ENCODE data around the gene RALA. TPM values are rescaled to one million over a fixed set of nuclear protein-coding genes. Genes with fewer than 3 reads are reported as not detected.

Gene RALA
- total RNA-seq, 2 donors from 2014 or later: 38.4 to 47.1 TPM

DNA sequence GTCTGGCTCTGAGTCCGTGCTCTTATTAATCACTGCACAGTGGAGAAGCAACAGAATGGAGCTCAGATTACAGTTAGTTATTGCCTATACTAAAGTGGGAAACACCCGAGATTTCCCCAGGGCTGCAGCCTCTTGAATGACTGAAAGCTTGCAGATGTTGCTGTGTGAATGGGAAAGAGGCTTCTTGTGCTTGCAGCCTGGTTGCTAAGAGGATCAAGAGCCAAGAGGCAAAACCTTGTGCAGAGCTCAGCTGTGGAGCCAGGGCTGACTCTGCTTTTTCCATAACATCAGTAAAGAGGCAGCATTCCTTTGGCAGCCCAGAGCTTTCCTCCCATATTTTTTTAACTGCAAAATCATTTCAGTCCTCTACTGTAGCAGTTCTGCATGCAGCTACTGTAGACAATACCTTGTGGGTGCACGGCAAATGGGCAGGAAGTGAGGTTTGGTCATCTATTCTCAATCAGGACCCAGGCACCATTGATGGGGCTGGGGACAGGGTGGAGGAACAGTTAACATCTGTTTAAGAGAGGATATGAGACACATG lies 86.5 kb downstream of the RALA start:
- H3K9me3 Mint-ChIP-seq: peaks cover 8 to 11% of the 10 kb centered on the region in 2 donors
- no peaks in the 10 kb centered on the region for H3K27me3 Mint-ChIP-seq (ENCODE audit: low read depth)
- no peak overlapping the region for H3K27ac Mint-ChIP-seq
- no peak overlapping the region for H3K4me3 Mint-ChIP-seq
- ATAC-seq (replicated peaks in 1 of 2) (no peak), DNase-seq (no peak)
- peaks cover 8 to 10% of the 10 kb centered on the region in 2 donors for H3K36me3 Mint-ChIP-seq (ENCODE audit: insufficient read depth in 2 of 2)
- no peaks in the 10 kb centered on the region for H3K4me1 Mint-ChIP-seq (ENCODE audit: low read depth)

DNA sequence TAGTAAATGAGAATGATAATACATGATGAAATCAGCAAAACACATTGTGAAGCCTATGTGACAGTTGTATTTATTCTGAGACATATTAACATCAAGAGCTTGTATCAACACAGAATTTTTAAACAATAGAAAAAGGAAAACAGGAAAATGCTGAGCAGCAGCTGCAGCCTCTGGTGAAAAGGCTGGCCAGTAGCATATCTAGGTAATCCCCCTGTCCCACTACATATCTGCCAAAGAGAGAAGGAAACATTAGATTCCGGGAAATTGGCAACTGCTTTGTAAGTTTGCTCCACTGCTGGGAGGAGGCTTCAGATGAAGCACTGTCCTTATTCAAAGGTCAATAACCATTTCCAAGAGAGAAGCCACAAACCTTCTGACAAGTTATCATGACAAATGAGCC lies 89.4 kb downstream of the RALA start:
- Mint-ChIP-seq H3K4me3 (no peak overlapping the region), H3K27me3 (ENCODE audit: low read depth) (no peaks in the 10 kb centered on the region), H3K36me3 (ENCODE audit: insufficient read depth in 2 of 2) (peaks cover 11% of the 10 kb centered on the region in 2 donors), H3K27ac (no peak overlapping the region), H3K9me3 (peaks cover 14 to 21% of the 10 kb centered on the region in 2 donors), H3K4me1 (ENCODE audit: low read depth) (no peaks in the 10 kb centered on the region)
- DNase-seq (no peak), ATAC-seq (replicated peaks in 1 of 2) (no peak)

DNA sequence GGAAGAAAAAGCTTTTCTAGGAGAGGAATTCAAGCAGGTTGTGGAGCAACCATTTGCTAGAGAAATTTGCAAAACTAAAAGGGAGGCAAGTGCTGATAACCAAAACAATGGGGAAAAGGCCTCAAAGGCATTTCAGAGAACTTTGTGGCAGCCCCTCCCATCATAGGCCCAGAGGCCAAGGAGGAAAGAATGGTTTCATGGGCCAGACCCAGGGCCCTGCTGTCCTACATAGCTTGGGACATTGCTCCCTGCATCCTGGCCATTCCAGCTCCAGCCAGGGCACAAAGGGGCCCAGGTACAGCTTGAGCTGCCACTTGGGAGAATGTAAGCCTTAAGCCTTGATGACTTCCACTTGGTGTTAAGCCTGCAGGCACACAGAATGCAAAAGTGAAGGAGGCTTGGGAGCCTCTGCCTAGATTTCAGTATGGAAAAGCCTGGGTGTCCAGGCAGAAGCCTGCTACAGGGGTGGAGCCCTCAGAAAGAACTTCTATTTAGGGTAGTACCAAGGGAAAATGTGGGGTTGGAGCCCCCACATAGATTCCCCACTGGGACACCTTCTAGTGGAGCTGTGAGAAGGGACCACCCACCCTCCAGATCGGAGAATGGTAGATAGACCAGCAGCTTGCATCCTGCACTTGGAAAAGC lies 91.2 kb downstream of the RALA start:
- Mint-ChIP-seq H3K4me3 (no peak overlapping the region), H3K36me3 (ENCODE audit: insufficient read depth in 2 of 2) (peaks cover 11% of the 10 kb centered on the region in 2 donors), H3K9me3 (peaks cover 14 to 21% of the 10 kb centered on the region in 2 donors), H3K27ac (no peak overlapping the region), H3K27me3 (ENCODE audit: low read depth) (no peaks in the 10 kb centered on the region), H3K4me1 (ENCODE audit: low read depth) (no peaks in the 10 kb centered on the region)
- DNase-seq (no peak), ATAC-seq (replicated peaks in 1 of 2) (no peak)

DNA sequence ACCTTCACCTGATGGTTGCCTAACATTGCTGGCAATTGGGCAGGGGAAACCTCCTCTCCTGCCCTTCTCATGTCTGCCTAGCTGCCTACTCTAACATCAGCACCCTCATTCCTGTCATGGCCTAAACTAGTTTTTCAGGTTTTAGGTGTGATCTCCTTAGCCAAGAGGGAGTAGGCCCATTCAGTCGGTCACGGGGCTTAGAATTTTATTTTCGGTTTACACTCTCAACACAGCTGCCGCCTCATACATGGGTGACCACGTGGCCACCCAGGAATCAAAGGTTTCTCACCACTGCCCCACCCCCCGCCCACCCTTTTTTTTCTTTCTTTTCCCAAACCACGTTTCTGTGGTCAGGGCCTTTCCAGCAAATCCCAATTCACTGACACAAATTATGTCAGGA lies 97.2 kb downstream of the RALA start:
- no peak for ATAC-seq (replicated peaks in 1 of 2)
- DNase-seq: no peak
- Mint-ChIP-seq H3K27ac (no peak overlapping the region), H3K9me3 (peaks cover 2 to 4% of the 10 kb centered on the region in 2 donors), H3K4me1 (ENCODE audit: low read depth) (no peaks in the 10 kb centered on the region), H3K36me3 (ENCODE audit: insufficient read depth in 2 of 2) (peaks cover 0 to 5% of the 10 kb centered on the region in 2 donors), H3K4me3 (no peak overlapping the region), H3K27me3 (ENCODE audit: low read depth) (no peaks in the 10 kb centered on the region)

DNA sequence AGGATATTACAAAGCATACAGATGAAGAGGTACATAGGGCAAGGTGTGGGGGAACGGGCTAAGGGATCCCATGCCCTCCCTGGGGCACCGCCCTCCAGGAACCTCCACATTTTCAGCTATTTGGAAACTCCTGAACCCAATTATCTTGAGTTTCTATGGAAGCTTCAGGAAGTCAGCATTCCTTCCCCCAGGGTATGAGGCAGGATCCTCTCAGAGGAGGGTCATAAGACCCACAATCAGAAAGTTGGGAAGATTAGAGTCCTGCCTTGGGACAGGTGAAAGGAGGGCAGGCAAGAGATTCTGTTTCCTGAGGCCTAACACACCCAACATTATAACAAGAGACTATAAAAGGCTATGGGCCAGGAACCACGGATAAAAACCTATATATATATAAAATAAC lies 98.0 kb downstream of the RALA start:
- Mint-ChIP-seq H3K9me3 (no peaks in the 10 kb centered on the region), H3K27ac (no peak overlapping the region)
- ATAC-seq (replicated peaks in 1 of 2): no peak

DNA sequence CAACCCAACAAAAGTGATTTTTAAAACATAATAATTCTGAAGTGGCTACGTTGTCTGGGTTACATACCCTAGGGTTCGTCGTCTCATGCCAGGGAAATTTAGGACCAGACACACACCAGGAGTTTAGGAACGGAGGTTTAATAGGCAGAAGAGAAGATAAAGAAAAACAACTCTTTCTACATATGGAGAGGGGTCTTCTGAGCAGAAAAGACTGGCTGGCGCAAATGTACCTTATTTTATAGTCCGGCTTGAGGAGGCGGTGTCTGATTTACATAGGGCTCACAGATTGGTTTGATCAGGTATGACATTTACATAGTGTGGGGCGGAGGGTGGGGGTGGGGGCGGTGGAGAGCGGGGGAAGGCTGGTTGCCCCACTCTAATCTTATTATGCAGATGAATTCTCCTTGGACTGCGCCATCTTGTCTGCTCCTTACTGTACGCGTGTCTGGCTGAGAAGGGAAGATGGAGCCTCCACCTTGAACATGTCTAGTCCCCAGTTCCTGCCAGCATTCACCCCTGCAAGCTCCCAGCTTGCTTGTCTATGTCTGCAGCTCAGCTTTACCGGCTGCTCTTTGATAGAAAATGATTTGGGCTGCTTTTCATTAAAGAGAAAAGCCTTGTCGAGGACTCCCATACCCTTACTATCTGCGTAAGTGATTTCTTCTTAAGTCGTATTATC lies 98.7 kb downstream of the RALA start:
- Mint-ChIP-seq H3K27me3 (ENCODE audit: low read depth) (no peaks in the 10 kb centered on the region), H3K4me1 (ENCODE audit: low read depth) (no peaks in the 10 kb centered on the region), H3K4me3 (no peak overlapping the region), H3K9me3 (no peaks in the 10 kb centered on the region), H3K27ac (no peak overlapping the region), H3K36me3 (ENCODE audit: insufficient read depth in 2 of 2) (no peaks in the 10 kb centered on the region)
- DNase-seq (no peak), ATAC-seq (replicated peaks in 1 of 2) (no peak)

More for the DNA sequence above, 98.0 kb downstream of the RALA start:
- Mint-ChIP-seq H3K4me3 (no peak overlapping the region), H3K4me1 (ENCODE audit: low read depth) (no peaks in the 10 kb centered on the region), H3K36me3 (ENCODE audit: insufficient read depth in 2 of 2) (no peaks in the 10 kb centered on the region), H3K27me3 (ENCODE audit: low read depth) (no peaks in the 10 kb centered on the region)
- DNase-seq: no peak

DNA sequence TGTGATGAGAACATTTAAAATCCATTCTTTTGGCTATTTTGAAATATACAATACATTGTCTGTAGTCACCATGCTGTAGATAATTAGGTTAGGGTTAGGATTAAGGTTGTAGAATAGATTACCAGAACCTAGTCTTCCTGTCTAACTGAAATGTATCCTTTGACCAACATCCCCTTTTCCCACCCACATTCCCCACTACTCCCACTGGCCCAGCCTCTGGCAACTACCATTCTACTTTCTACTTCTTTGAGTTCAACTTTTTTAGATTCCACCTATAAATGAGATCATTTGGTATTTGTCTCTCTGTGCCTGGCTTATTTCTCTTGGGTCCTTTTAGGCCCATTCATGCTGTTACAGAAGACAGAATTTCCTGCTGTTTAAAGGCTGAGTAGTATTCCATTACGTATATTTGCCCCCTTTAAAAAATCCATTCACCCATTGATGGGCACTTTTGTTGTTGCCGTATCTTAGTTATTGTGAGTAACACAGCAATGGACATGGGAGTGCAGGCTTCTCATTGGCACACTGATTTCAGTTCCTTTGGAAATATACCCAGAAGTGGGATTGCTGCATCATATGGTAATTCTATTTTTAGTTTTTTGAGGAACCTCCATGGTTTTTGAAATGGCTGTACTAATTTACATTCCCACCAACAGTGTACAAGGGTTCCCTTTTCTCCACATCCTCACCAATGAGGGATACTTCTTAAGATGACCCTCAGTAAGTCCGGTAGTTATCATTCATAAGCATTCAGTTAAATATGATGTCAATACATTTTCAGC lies 104.0 kb downstream of the RALA start:
- H3K4me3 Mint-ChIP-seq: no peak overlapping the region
- H3K4me1 Mint-ChIP-seq (ENCODE audit: low read depth): no peaks in the 10 kb centered on the region
- H3K27ac Mint-ChIP-seq: no peak overlapping the region
- H3K36me3 Mint-ChIP-seq (ENCODE audit: insufficient read depth in 2 of 2): no peaks in the 10 kb centered on the region
- no peak for DNase-seq
- no peaks in the 10 kb centered on the region for H3K9me3 Mint-ChIP-seq
- no peak for ATAC-seq (replicated peaks in 1 of 2)
- no peaks in the 10 kb centered on the region for H3K27me3 Mint-ChIP-seq (ENCODE audit: low read depth)

DNA sequence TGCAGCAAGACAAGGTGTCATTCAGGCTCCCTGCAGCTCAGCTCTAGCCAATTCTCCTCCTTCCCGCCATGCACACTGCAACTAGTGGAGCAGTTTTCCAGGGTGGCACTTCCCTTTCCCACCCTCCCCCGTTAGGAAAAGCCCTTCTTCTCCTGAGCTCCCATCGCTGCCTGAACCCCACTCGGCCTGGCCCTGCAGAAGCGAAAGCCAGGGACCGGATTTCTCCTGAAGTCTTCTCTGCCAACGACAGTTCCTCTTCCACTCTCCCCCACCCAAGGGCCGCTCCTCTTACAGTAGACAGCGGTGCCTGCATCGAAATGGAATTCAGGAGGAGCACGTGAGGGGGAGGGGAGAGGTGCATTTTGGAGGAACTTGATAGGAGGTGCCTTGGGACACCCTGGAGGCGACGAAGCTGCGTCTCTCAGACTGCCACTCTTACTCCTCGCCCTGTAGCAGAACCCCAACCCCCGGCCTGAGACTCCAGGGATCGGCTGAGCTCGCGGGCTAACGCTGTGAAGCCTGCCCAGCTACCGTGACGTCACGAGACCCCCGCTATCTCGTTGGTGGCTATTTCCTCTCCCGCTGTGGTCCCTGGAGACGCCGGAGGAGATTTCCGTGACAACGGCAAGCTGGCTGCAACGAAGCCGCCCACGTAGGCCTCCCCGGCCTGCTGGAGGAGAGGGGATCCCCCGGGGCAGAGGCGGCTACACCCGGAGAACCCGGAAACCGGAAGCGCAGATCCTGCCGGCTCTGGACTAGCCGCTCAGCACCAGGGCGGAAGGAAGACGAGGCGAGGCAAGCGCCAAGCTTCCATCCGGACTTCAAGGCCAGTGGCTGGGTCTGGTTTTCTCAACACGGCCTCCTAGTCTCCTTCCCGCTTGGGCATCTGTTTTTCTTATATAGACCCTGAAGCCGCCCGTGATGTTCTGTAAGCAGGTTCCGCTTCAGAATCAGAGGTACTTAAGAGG lies 109.7 kb downstream of the RALA start:
- peaks cover 0 to 2% of the 10 kb centered on the region in 2 donors for H3K36me3 Mint-ChIP-seq (ENCODE audit: insufficient read depth in 2 of 2)
- peak; percentile 96 to 99 for DNase-seq
- peak overlapping the region; percentile 93 for H3K27ac Mint-ChIP-seq
- H3K4me1 Mint-ChIP-seq (ENCODE audit: low read depth): peaks cover 40% of the 10 kb centered on the region
- H3K27me3 Mint-ChIP-seq (ENCODE audit: low read depth): no peaks in the 10 kb centered on the region
- no peaks in the 10 kb centered on the region for H3K9me3 Mint-ChIP-seq
- H3K4me3 Mint-ChIP-seq: peak overlapping the region; percentile 87 to 96
- ATAC-seq (replicated peaks in 1 of 2): peak; percentile 94 to 95

DNA sequence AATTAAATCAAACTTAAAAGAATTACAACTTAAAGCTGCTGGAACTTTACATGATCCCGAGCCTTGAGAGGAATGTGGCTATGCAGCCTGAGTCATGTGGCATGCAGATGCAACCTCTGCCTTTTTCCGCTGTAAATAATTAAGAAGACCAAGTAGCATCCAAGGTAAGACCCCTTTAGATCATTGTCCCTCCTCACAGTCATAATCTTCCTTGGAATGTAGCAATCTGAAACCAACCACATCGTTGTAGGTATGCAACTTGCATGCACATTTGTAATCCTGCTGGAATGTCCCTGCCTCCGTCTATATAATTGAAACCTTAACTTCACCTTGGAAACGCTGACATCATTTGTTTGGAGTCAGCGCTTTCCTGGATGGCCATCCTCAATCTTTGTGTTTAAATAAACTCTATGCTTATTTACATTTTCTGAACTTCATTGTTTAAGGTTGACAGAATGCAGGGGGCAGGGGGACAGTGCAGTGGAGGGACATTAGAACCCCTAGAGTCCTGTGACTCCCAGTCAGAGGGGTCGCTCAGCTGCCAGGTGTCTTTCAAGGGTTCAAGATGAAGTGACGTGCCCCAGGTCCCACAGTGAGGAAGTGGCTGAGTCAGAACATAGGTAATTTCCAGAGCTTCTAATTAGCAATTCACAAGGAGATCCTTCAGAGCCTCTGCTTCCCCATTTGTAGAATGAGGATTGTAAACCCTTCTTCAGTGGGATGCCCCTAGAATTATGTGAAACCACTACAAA lies 110.7 kb downstream of the RALA start:
- peaks cover 0 to 2% of the 10 kb centered on the region in 2 donors for H3K36me3 Mint-ChIP-seq (ENCODE audit: insufficient read depth in 2 of 2)
- no peaks in the 10 kb centered on the region for H3K9me3 Mint-ChIP-seq
- no peak for ATAC-seq (replicated peaks in 1 of 2)
- peak overlapping the region; percentile 93 for H3K27ac Mint-ChIP-seq
- DNase-seq: no peak
- no peaks in the 10 kb centered on the region for H3K27me3 Mint-ChIP-seq (ENCODE audit: low read depth)
- peaks cover 40% of the 10 kb centered on the region for H3K4me1 Mint-ChIP-seq (ENCODE audit: low read depth)
- H3K4me3 Mint-ChIP-seq: peak overlapping the region; percentile 87 to 96

DNA sequence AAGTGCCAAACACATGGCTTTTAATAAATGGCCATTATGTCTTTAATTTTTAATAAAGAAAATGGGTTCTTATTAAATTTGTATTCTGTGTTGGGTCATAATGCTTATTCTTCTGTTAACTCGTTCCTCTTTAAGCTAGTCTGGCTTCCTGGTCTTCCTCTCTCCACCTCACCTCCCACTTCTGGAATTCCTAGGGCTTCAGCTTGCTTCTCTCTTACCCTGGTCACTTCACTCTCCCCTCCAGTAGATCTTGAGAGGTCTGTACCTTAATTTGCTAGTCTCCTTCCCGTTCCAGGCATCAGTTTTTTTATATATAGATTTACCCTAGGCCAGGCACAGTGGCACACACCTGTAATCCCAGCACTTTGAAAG lies 111.2 kb downstream of the RALA start:
- H3K9me3 Mint-ChIP-seq: no peaks in the 10 kb centered on the region
- no peak for ATAC-seq (replicated peaks in 1 of 2)
- no peak for DNase-seq
- H3K27me3 Mint-ChIP-seq (ENCODE audit: low read depth): no peaks in the 10 kb centered on the region
- peaks cover 40% of the 10 kb centered on the region for H3K4me1 Mint-ChIP-seq (ENCODE audit: low read depth)
- peak overlapping the region; percentile 67 for H3K27ac Mint-ChIP-seq
- H3K4me3 Mint-ChIP-seq: peak overlapping the region; percentile 87 to 96
- peaks cover 0 to 2% of the 10 kb centered on the region in 2 donors for H3K36me3 Mint-ChIP-seq (ENCODE audit: insufficient read depth in 2 of 2)

DNA sequence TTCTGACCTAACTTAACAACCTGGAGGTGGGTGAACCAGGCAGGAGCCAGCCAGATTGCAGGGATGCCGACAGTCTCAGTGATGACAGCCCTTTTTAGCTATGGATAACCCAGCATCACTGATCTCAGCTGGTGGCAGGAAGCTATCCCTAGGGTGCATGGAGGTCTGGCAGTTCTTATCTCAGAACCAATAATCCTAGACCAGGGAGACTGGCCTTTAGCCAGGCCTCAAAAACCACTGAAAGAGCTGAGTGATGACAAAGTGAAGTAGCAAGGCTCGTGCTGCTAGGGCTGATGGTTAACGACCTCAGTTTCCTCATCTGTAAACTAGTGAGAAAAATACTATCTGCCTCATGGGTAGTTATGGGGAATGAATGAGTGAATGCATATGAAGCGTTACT lies 112.5 kb downstream of the RALA start:
- peak; percentile 22 to 36 for DNase-seq
- H3K36me3 Mint-ChIP-seq (ENCODE audit: insufficient read depth in 2 of 2): peaks cover 0 to 2% of the 10 kb centered on the region in 2 donors
- no peaks in the 10 kb centered on the region for H3K9me3 Mint-ChIP-seq
- ATAC-seq (replicated peaks in 1 of 2): peak in 1 of 2 donors; percentile 4
- peak overlapping the region; percentile 75 for H3K27ac Mint-ChIP-seq
- peaks cover 40% of the 10 kb centered on the region for H3K4me1 Mint-ChIP-seq (ENCODE audit: low read depth)
- H3K4me3 Mint-ChIP-seq: peak overlapping the region; percentile 80 to 87
- no peaks in the 10 kb centered on the region for H3K27me3 Mint-ChIP-seq (ENCODE audit: low read depth)
